Measurements from ENCODE around the gene SERPIND1. TPM values are rescaled to one million over a fixed set of nuclear protein-coding genes. Genes with fewer than 3 reads are reported as not detected.

Gene SERPIND1
- polyA plus RNA-seq, 1 experiment = 0.06 TPM

GRCh38 chr22:20740222-20740951 lies 33.5 kb upstream of the SERPIND1 start:
- DNase-seq (ENCODE audit: low read depth, low spot score) = no peak
- Histone ChIP-seq H3K27me3 (ENCODE audit: control insufficient read depth, insufficient read depth, low read length) (no peaks in the 10 kb centered on the region), H3K4me3 (ENCODE audit: low read depth, low read length) (no peak overlapping the region), H3K9me3 (ENCODE audit: control insufficient read depth, insufficient read depth, low read length) (no peaks in the 10 kb centered on the region), H3K27ac (ENCODE audit: low read depth, low read length) (no peak overlapping the region)
- ChIA-PET CTCF (interaction anchor here (0.7 to 1.2 kb wide), 3 partner anchors 11 to 310 kb away, joined by 3 to 4 read pairs (median 3); no protein-coding TSS in a partner anchor), POLR2A (interaction anchor here (0.6 kb wide), 1 partner anchor 15 kb away, joined by 8 read pairs; no protein-coding TSS in a partner anchor)
- TF ChIP-seq CTCF (IDR thresholded peaks at IDR 0.05; ENCODE audit: low read depth, low read length) = no peak

- Histone ChIP-seq H3K9me3 (ENCODE audit: control insufficient read depth, insufficient read depth, low read length) (no peaks in the 10 kb centered on the region), H3K4me3 (ENCODE audit: low read depth, low read length) (no peak overlapping the region), H3K27me3 (ENCODE audit: control insufficient read depth, insufficient read depth, low read length) (no peaks in the 10 kb centered on the region), H3K27ac (ENCODE audit: low read depth, low read length) (no peak overlapping the region)
- DNase-seq (ENCODE audit: low read depth, low spot score) = no peak
- no peak for TF ChIP-seq CTCF (IDR thresholded peaks at IDR 0.05; ENCODE audit: low read depth, low read length)
- ChIA-PET CTCF (interaction anchor here (0.5 to 1.6 kb wide), 8 partner anchors 9 to 311 kb away, joined by 3 to 8 read pairs (median 4); no protein-coding TSS in a partner anchor), POLR2A (interaction anchor here (0.6 kb wide), 1 partner anchor 16 kb away, joined by 8 read pairs; no protein-coding TSS in a partner anchor)
Observed at GRCh38 chr22:20741008-20741633, 32.8 kb upstream of the SERPIND1 start.

- Histone ChIP-seq H3K4me3 (ENCODE audit: low read depth, low read length) (no peak overlapping the region), H3K27ac (ENCODE audit: low read depth, low read length) (no peak overlapping the region), H3K9me3 (ENCODE audit: control insufficient read depth, insufficient read depth, low read length) (no peaks in the 10 kb centered on the region), H3K27me3 (ENCODE audit: control insufficient read depth, insufficient read depth, low read length) (no peaks in the 10 kb centered on the region)
- ChIA-PET CTCF (interaction anchor here (0.5 to 1.6 kb wide), 9 partner anchors 9 to 585 kb away, joined by 3 to 8 read pairs (median 4); no protein-coding TSS in a partner anchor), POLR2A (no interaction called here)
- TF ChIP-seq CTCF (IDR thresholded peaks at IDR 0.05; ENCODE audit: low read depth, low read length) = peak; percentile 67
- no peak for DNase-seq (ENCODE audit: low read depth, low spot score)
Observed at GRCh38 chr22:20741634-20742581, 32.0 kb upstream of the SERPIND1 start.

GRCh38 chr22:20742764-20743163 lies 31.1 kb upstream of the SERPIND1 start:
- ChIA-PET CTCF (interaction anchor here (0.7 to 1.6 kb wide), 7 partner anchors 8 to 586 kb away, joined by 3 to 8 read pairs (median 5); no protein-coding TSS in a partner anchor), POLR2A (no interaction called here)

More at GRCh38 chr22:20742764-20743163, 31.1 kb upstream of the SERPIND1 start:
- DNase-seq (ENCODE audit: low read depth, low spot score) = no peak
- no peak for TF ChIP-seq CTCF (IDR thresholded peaks at IDR 0.05; ENCODE audit: low read depth, low read length)
- H3K27me3 ChIP-seq (ENCODE audit: control insufficient read depth, insufficient read depth, low read length) = no peaks in the 10 kb centered on the region
- no peak overlapping the region for H3K4me3 ChIP-seq (ENCODE audit: low read depth, low read length)
- H3K9me3 ChIP-seq (ENCODE audit: control insufficient read depth, insufficient read depth, low read length) = no peaks in the 10 kb centered on the region
- no peak overlapping the region for H3K27ac ChIP-seq (ENCODE audit: low read depth, low read length)

All from AG04450 (cell line).